Fibroblast of lung (primary cell): ENCODE data around the gene LGI1.

Experiments used
- CTCF ChIP-seq, 2 donors: IDR thresholded peaks in 1 of 2; conservative IDR thresholded peaks in 1 of 2; 1 replicate in 1 of 2; 2 replicates in 1 of 2; pipeline ENCODE4 v1.5.1; 2011 to 2012; ENCODE audit warnings: low read length in 2 of 2, control low read depth in 1 of 2, inconsistent platforms in 1 of 2, low read depth in 1 of 2, mild to moderate bottlenecking in 1 of 2
- EZH2 ChIP-seq: IDR thresholded peaks from 2 replicates; pipeline ENCODE4 v1.5.1; 2012; ENCODE audit warnings: low read length, control low read depth, mild to moderate bottlenecking; ENCODE audit errors: missing control alignments

GRCh38 chr10:93710333-93710909 lies 47.3 kb upstream of the LGI1 start:
- TF ChIP-seq CTCF (conservative IDR thresholded peaks at IDR 0.05 in 1 of 2, IDR thresholded peaks at IDR 0.05 in 1 of 2; ENCODE audit: low read depth in 1 of 2, low read length in 2 of 2) = no peak
- no peak for TF ChIP-seq EZH2
